Osteoblast (primary cell): ENCODE data around the gene CHMP5. TPM values are rescaled to one million over a fixed set of nuclear protein-coding genes. Genes with fewer than 3 reads are reported as not detected.
A peak's percentile ranks its signal among the peaks of the same experiment; 100 is the strongest.

Source experiments
- DNase-seq: peaks from one replicate; pipeline ENCODE4 v3.0.0; 2011; ENCODE audit warnings: low spot score, mixed read lengths; ENCODE audit not compliant: insufficient read length; ENCODE audit errors: missing footprints
- H2AFZ ChIP-seq: 2 replicates; pipeline ENCODE4 v1.6.0; 2011; ENCODE audit warnings: mild to moderate bottlenecking, low read length
- H3K27ac ChIP-seq: 2 replicates; pipeline ENCODE4 v1.5.1; 2011; ENCODE audit warnings: mild to moderate bottlenecking, low read depth, low read length, moderate library complexity
- H3K27me3 ChIP-seq: 2 replicates; pipeline ENCODE4 v1.6.0; 2012; ENCODE audit warnings: mild to moderate bottlenecking, control low read depth, inconsistent platforms, low read length, moderate library complexity; ENCODE audit not compliant: insufficient read depth
- H3K36me3 ChIP-seq: 2 replicates; pipeline ENCODE4 v1.5.1; 2011; ENCODE audit warnings: mild to moderate bottlenecking, low read length, control low read depth, moderate library complexity; ENCODE audit not compliant: insufficient read depth
- H3K4me1 ChIP-seq: 2 replicates; pipeline ENCODE4 v1.5.1; 2011; ENCODE audit warnings: mild to moderate bottlenecking, low read length, control low read depth, moderate library complexity; ENCODE audit not compliant: insufficient read depth
- H3K4me2 ChIP-seq: 2 replicates; pipeline ENCODE4 v1.6.0; 2011; ENCODE audit warnings: mild to moderate bottlenecking, low read length; ENCODE audit not compliant: insufficient read depth
- H3K4me3 ChIP-seq: fragments of 200-600 bp; sonication (generic); 3 replicates; pipeline ENCODE4 v1.5.1; 2012; ENCODE audit warnings: mild to moderate bottlenecking, low read length, inconsistent platforms; ENCODE audit not compliant: insufficient read depth
- H3K79me2 ChIP-seq: 2 replicates; pipeline ENCODE4 v1.6.0; 2012; ENCODE audit warnings: mild to moderate bottlenecking, low read length, control low read depth, inconsistent platforms; ENCODE audit not compliant: insufficient read depth
- H3K9me3 ChIP-seq: 2 replicates; pipeline ENCODE4 v1.5.1; 2011; ENCODE audit warnings: low read depth, low read length, control low read depth
- H4K20me1 ChIP-seq: 2 replicates; pipeline ENCODE4 v1.6.0; 2012; ENCODE audit warnings: mild to moderate bottlenecking, low read length, control low read depth; ENCODE audit not compliant: insufficient read depth
- total RNA-seq: library from RNA; depleted of rRNA; stranded (reverse); fragments of >200 nt; gene quantifications from 2 replicates; pipeline ENCODE4 v1.2.3, GENCODE V29; 2012
- TF ChIP-seq, protein P1 (sequence below): IDR thresholded peaks from 2 replicates; pipeline ENCODE4 v1.5.1; 2011; ENCODE audit warnings: mild to moderate bottlenecking, low read depth, low read length, moderate library complexity; ENCODE audit errors: extremely low read depth

The CHMP5 gene
- total RNA-seq, 1 donor, result 71.7 TPM

DNA sequence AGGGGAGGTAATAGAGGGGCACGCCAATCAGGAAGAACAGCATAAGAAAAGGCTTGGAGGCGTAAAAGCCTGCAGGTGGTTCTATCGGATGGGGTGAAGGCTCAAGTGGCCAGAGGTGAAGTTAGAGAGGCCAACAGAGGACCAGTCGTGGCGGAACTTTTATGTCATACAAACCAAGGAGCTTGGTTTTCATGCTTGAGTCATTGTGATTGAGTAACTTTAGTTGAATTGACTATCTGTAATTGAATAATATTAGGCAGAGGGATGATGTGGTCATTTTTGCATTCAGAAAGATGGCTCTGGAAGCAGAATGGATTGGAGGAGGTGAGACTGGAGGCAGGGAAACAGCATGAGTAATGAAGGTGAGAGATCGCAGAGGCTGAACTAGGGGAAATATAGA, 32.0 kb upstream of the CHMP5 start:
- TF ChIP-seq, protein P1, sequence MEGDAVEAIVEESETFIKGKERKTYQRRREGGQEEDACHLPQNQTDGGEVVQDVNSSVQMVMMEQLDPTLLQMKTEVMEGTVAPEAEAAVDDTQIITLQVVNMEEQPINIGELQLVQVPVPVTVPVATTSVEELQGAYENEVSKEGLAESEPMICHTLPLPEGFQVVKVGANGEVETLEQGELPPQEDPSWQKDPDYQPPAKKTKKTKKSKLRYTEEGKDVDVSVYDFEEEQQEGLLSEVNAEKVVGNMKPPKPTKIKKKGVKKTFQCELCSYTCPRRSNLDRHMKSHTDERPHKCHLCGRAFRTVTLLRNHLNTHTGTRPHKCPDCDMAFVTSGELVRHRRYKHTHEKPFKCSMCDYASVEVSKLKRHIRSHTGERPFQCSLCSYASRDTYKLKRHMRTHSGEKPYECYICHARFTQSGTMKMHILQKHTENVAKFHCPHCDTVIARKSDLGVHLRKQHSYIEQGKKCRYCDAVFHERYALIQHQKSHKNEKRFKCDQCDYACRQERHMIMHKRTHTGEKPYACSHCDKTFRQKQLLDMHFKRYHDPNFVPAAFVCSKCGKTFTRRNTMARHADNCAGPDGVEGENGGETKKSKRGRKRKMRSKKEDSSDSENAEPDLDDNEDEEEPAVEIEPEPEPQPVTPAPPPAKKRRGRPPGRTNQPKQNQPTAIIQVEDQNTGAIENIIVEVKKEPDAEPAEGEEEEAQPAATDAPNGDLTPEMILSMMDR, result no peak
- DNase-seq, result no peak

DNA sequence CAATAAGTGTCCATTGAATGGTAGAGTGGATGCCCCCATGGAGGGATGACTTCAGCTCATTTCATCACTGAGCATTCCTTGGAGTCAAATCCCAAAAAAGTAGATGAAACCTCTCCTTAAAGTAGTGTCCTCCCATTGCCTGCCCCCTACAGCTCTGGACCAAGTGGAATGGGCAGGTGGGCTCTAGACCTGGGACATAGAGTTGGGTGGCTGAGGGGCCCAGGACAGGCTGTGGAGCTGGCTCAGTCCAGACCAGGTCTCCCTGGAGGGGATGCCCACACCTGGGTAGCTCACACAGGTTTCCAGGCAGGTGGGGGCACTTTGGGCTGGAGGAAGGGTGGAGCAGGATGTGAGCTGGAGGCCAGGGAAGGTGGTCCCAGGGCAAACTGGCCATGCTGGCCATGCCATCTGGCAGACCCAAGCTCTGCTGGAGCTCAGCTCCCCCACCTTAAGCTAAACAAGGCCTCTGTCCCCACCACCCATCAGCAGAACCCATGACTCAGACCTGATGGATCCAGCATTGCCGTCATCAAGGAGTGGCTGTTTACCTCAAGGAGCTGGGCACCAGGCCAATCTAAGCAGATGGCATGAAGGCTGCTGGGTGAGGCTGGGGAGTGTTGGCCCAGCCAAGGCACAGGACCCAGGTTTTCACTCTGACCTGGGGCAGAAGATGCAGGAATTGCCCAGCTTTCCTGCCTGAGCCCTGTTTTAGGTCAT, 31.1 kb upstream of the CHMP5 start:
- Histone ChIP-seq H3K79me2 (no peaks in the 10 kb centered on the region), H3K4me3 (no peak overlapping the region), H3K27me3 (no peaks in the 10 kb centered on the region), H3K4me2 (peak overlapping the region; percentile 29), H3K4me1 (peaks cover 14% of the 10 kb centered on the region), H3K36me3 (no peaks in the 10 kb centered on the region), H3K9me3 (no peaks in the 10 kb centered on the region), H4K20me1 (no peaks in the 10 kb centered on the region), H3K27ac (peak overlapping the region; percentile 33), H2AFZ (no peak overlapping the region)
- TF ChIP-seq, protein P1, result no peak
- peak; percentile 91 for DNase-seq

More for the DNA sequence above, 32.0 kb upstream of the CHMP5 start:
- Histone ChIP-seq H3K4me2 (no peak overlapping the region), H2AFZ (no peak overlapping the region), H3K79me2 (no peaks in the 10 kb centered on the region), H3K36me3 (no peaks in the 10 kb centered on the region), H3K4me3 (no peak overlapping the region), H3K9me3 (no peaks in the 10 kb centered on the region), H3K27ac (no peak overlapping the region), H4K20me1 (no peaks in the 10 kb centered on the region), H3K27me3 (no peaks in the 10 kb centered on the region), H3K4me1 (peaks cover 14% of the 10 kb centered on the region)

DNA sequence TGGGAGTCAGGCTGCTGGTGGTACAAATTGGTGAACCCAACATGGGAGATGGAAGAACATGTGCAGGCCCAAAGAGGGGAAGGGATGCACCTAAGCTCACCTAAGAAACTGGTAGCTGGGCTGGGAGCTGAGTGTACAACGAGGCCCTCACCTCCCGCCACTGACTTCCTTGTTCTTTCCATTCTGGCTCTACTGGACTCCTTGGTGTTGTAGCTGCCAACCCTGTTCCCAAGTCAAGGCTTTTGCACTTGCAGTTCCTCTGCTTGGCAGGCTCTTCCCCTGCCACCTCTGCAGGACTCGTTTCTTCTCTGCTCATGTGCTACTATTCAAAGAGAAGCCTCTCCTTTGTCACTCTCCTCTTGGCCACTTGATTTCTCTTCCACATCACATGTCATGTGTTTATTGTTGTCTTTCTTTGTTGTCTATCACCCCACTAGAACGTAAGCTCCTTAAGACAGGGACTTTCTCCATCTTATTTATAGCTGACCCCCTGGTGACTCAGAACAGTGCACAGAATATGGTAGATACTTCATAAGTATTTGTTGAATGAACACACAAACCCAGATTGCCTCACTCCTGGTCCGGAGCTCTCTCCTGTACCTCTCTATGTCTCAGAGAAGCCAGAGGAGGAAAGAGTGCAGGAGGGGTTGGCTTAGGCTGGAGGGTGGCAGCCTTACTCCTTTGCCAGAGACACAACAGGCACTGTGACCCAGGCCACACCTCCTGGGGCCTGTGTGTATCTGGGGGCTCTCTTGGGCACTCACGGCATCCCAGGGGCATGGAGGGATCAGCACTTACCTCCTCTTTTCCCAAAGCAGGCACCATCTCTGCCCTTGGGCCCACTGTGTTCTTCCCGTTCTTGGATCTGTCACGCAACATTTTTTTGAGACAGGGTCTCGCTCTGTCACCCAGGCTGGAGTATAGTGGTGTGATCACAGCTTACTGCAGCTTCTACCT, 30.1 kb upstream of the CHMP5 start:
- no peak overlapping the region for H3K4me2 ChIP-seq
- TF ChIP-seq, protein P1, result no peak
- peak overlapping the region; percentile 11 for H3K27ac ChIP-seq
- no peak overlapping the region for H3K4me3 ChIP-seq
- H4K20me1 ChIP-seq, result no peaks in the 10 kb centered on the region
- peak; percentile 60 for DNase-seq
- H3K4me1 ChIP-seq, result peaks cover 17% of the 10 kb centered on the region
- no peaks in the 10 kb centered on the region for H3K79me2 ChIP-seq
- no peaks in the 10 kb centered on the region for H3K9me3 ChIP-seq
- no peaks in the 10 kb centered on the region for H3K27me3 ChIP-seq
- H2AFZ ChIP-seq, result no peak overlapping the region
- no peaks in the 10 kb centered on the region for H3K36me3 ChIP-seq

DNA sequence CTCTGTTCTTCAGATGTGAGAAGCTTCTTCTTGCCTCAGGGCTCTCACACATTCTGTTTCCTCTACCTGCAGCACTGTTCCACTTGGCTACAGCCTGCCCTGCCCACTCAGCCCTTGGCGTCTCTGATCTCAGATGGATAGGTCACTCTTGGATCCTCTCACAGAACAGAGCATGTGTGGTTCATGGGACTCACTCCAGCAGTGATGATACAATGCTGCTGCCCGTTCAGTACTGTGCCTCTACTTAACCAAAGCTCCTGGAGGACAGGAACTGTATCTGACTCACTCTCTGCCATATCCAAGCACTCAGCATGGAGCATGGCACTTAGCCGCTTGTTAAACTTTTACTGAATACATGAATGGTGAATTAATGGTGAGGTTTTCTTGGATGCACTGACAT, 28.3 kb upstream of the CHMP5 start:
- Histone ChIP-seq H3K4me3 (no peak overlapping the region), H3K9me3 (no peaks in the 10 kb centered on the region), H4K20me1 (no peaks in the 10 kb centered on the region), H3K27ac (no peak overlapping the region), H3K4me1 (peaks cover 18% of the 10 kb centered on the region), H3K36me3 (no peaks in the 10 kb centered on the region), H3K27me3 (no peaks in the 10 kb centered on the region), H3K79me2 (no peaks in the 10 kb centered on the region), H3K4me2 (no peak overlapping the region), H2AFZ (no peak overlapping the region)
- no peak for DNase-seq
- TF ChIP-seq, protein P1, result no peak
